Liver (tissue), 9 donors: Measurements from ENCODE around the gene GPR171. TPM values are rescaled to one million over a fixed set of nuclear protein-coding genes. Genes with fewer than 3 reads are reported as not detected.

Source experiments
- DNase-seq: peaks from one replicate; pipeline ENCODE4 v3.0.0-alpha.2; 2017; ENCODE audit warnings: low spot score
- H3K27ac ChIP-seq, 2 donors: one replicate each; pipeline ENCODE4 v1.7.0; 2013; ENCODE audit warnings: inconsistent platforms in 2 of 2, low read length in 2 of 2, control low read depth in 1 of 2, low read depth in 1 of 2, mild to moderate bottlenecking in 1 of 2
- H3K27me3 ChIP-seq, 4 donors: one replicate each; pipeline versions ENCODE4 v1.6.1 to v1.7.0; 2013; ENCODE audit warnings: low read length in 3 of 4, inconsistent platforms in 1 of 4, mild to moderate bottlenecking in 1 of 4, moderate library complexity in 1 of 4; ENCODE audit not compliant: control insufficient read depth in 4 of 4, insufficient read depth in 4 of 4
- H3K36me3 ChIP-seq, 4 donors: one replicate each; pipeline versions ENCODE4 v1.6.1 to v1.7.0; 2013; ENCODE audit warnings: low read length in 3 of 4, mild to moderate bottlenecking in 3 of 4, low read depth in 1 of 4, moderate library complexity in 1 of 4; ENCODE audit not compliant: control insufficient read depth in 4 of 4, insufficient read depth in 3 of 4
- H3K4me1 ChIP-seq, 4 donors: one replicate each; pipeline versions ENCODE4 v1.6.1 to v1.7.0; 2013; ENCODE audit warnings: low read length in 3 of 4, mild to moderate bottlenecking in 3 of 4, moderate library complexity in 1 of 4; ENCODE audit not compliant: control insufficient read depth in 4 of 4, insufficient read depth in 4 of 4
- H3K4me3 ChIP-seq, 3 donors: one replicate each; pipeline versions ENCODE4 v1.6.1 to v1.7.0; 2013; ENCODE audit warnings: low read length in 3 of 3, control low read depth in 1 of 3, low read depth in 1 of 3, mild to moderate bottlenecking in 1 of 3
- H3K9ac ChIP-seq, 2 donors: one replicate each; pipeline ENCODE4 v1.7.0; 2013; ENCODE audit warnings: low read length in 2 of 2, mild to moderate bottlenecking in 2 of 2, moderate library complexity in 2 of 2, control low read depth in 1 of 2, low read depth in 1 of 2
- H3K9me3 ChIP-seq, 4 donors: one replicate each; pipeline versions ENCODE4 v1.6.1 to v1.7.0; 2013; ENCODE audit warnings: low read length in 3 of 4; ENCODE audit not compliant: control insufficient read depth in 4 of 4
- CTCF ChIP-seq: fragments of 150-350 bp; IDR thresholded peaks from 2 replicates; pipeline ENCODE4 v1.5.1; 2017; ENCODE audit warnings: improper control_type of control experiment, low read depth, low read length; ENCODE audit not compliant: missing input control
- EGR1 ChIP-seq, 2 donors: IDR thresholded peaks; 2 replicates each; pipeline ENCODE4 v1.6.1; 2016 to 2018; ENCODE audit warnings: antibody characterized with exemption in 2 of 2, low read depth in 2 of 2
- FOXA1 ChIP-seq: IDR thresholded peaks from 2 replicates; pipeline ENCODE4 v1.6.1; 2016; ENCODE audit warnings: antibody characterized with exemption
- FOXA2 ChIP-seq: IDR thresholded peaks from 2 replicates; pipeline ENCODE4 v1.6.1; 2016; ENCODE audit warnings: antibody characterized with exemption
- GABPA ChIP-seq, 2 donors: IDR thresholded peaks in 1 of 2; conservative IDR thresholded peaks in 1 of 2; 2 replicates each; pipeline ENCODE4 v1.6.1; 2016; ENCODE audit warnings: antibody characterized with exemption in 2 of 2, mild to moderate bottlenecking in 1 of 2, moderate library complexity in 1 of 2
- HNF4A ChIP-seq, 2 donors: conservative IDR thresholded peaks; 2 replicates each; pipeline ENCODE4 v1.6.1; 2016; ENCODE audit warnings: antibody characterized with exemption in 2 of 2, mild to moderate bottlenecking in 2 of 2
- HNF4G ChIP-seq: IDR thresholded peaks from 2 replicates; pipeline ENCODE4 v1.6.1; 2016; ENCODE audit warnings: antibody characterized with exemption
- JUND ChIP-seq, 2 donors: IDR thresholded peaks; 2 replicates each; pipeline ENCODE4 v1.6.1; 2016; ENCODE audit warnings: antibody characterized with exemption in 2 of 2
- MAX ChIP-seq: IDR thresholded peaks from 2 replicates; pipeline ENCODE4 v1.6.1; 2016; ENCODE audit warnings: antibody characterized with exemption
- NR2F2 ChIP-seq: IDR thresholded peaks from 2 replicates; pipeline ENCODE4 v1.6.1; 2016; ENCODE audit warnings: antibody characterized with exemption
- RAD21 ChIP-seq, 2 donors: IDR thresholded peaks; 2 replicates each; pipeline ENCODE4 v1.6.1; 2016; ENCODE audit warnings: antibody characterized with exemption in 2 of 2, mild to moderate bottlenecking in 2 of 2
- RXRA ChIP-seq, 2 donors: IDR thresholded peaks; 2 replicates each; pipeline ENCODE4 v1.6.1; 2017 to 2018; ENCODE audit warnings: antibody characterized with exemption in 2 of 2, mild to moderate bottlenecking in 1 of 2
- SP1 ChIP-seq: IDR thresholded peaks from 2 replicates; pipeline ENCODE4 v1.6.1; 2018; ENCODE audit warnings: antibody characterized with exemption, mild to moderate bottlenecking
- TAF1 ChIP-seq: conservative IDR thresholded peaks from 2 replicates; pipeline ENCODE4 v1.6.1; 2016; ENCODE audit warnings: antibody characterized with exemption, mild to moderate bottlenecking
- YY1 ChIP-seq: IDR thresholded peaks from 2 replicates; pipeline ENCODE4 v1.6.1; 2016; ENCODE audit warnings: antibody characterized with exemption, mild to moderate bottlenecking
- ZBTB33 ChIP-seq: IDR thresholded peaks from 2 replicates; pipeline ENCODE4 v1.6.1; 2016; ENCODE audit warnings: antibody characterized with exemption
- WGBS: extraction: QIAGEN DNeasy Blood & Tissue Kit; methylation state at CpG from one replicate; pipeline ENCODE4 v1.1.7; 2013; 5-methylcytosine and 5-hydroxymethylcytosine counted together
- polyA plus RNA-seq, 2 donors: library from polyadenylated mRNA; stranded (reverse) in 1 of 2; unstranded in 1 of 2; fragments of 200-250 nt in 1 of 2; fragments of >200 nt in 1 of 2; fragmentation: Nextera tagmentation in 1 of 2; extraction: Ambion mirVana in 1 of 2; gene quantifications; one replicate each; pipeline versions ENCODE4 v1.2.1 to v1.2.3, GENCODE V29; 2013 to 2015
- total RNA-seq, 2 donors: library from RNA; depleted of rRNA; stranded (reverse); fragments of >200 nt; gene quantifications; one replicate each; pipeline ENCODE4 v1.2.3, GENCODE V29; 2014
- TF ChIP-seq, protein P1 (sequence below): IDR thresholded peaks from 2 replicates; pipeline ENCODE4 v1.6.1; 2016; ENCODE audit warnings: antibody characterized with exemption
- TF ChIP-seq, protein P2 (sequence below): IDR thresholded peaks from 2 replicates; pipeline ENCODE4 v1.6.1; 2016; ENCODE audit warnings: antibody characterized with exemption, mild to moderate bottlenecking
- donor health status: healthy.
- donor health status: healthy.
- donor health status: healthy.
- donor health status: healthy.
- donor health status: healthy.

Gene GPR171
- total and polyA plus RNA-seq, 4 donors: 0.19 to 0.56 (median 0.28) TPM

DNA sequence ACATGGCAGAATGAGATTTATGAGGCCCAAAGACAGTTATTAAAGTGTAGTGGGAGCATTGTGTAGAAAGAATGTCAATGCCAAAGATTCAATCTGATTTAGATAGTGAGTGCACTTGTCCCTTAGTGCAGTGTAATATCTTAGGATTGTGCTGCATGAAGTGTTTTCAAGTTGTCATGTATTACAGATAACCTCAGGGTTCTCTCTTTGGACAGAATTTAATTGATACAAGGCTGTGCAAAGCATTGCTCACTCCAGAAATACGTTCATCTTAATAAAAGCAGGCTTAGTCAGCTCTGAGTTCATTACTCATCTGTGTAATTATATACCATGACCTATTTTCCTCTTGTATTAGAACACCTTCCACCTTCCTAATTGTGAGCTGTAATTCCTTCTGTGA, 16.0 kb upstream of the GPR171 start:
- Histone ChIP-seq H3K36me3 (no peaks in the 10 kb centered on the region), H3K27ac (no peak overlapping the region), H3K4me3 (no peak overlapping the region), H3K9me3 (no peaks in the 10 kb centered on the region), H3K4me1 (peaks cover 0 to 7% (median 3%) of the 10 kb centered on the region in 4 donors), H3K27me3 (no peaks in the 10 kb centered on the region), H3K9ac (no peak overlapping the region)
- TF ChIP-seq CTCF (no peak), MAX (no peak), TAF1 (no peak), RAD21 (IDR thresholded peaks at IDR 0.05) (no peak), FOXA2 (no peak), EGR1 (IDR thresholded peaks at IDR 0.05; ENCODE audit: low read depth in 2 of 2) (no peak), ZBTB33 (no peak), GABPA (IDR thresholded peaks at IDR 0.05 in 1 of 2, conservative IDR thresholded peaks at IDR 0.05 in 1 of 2) (no peak), HNF4G (no peak), JUND (IDR thresholded peaks at IDR 0.05) (no peak), NR2F2 (no peak), HNF4A (conservative IDR thresholded peaks at IDR 0.05) (no peak), SP1 (no peak), RXRA (IDR thresholded peaks at IDR 0.05) (no peak), YY1 (no peak), FOXA1 (no peak)
- TF ChIP-seq, protein P1, sequence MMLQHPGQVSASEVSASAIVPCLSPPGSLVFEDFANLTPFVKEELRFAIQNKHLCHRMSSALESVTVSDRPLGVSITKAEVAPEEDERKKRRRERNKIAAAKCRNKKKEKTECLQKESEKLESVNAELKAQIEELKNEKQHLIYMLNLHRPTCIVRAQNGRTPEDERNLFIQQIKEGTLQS: no peak
- TF ChIP-seq, protein P2, sequence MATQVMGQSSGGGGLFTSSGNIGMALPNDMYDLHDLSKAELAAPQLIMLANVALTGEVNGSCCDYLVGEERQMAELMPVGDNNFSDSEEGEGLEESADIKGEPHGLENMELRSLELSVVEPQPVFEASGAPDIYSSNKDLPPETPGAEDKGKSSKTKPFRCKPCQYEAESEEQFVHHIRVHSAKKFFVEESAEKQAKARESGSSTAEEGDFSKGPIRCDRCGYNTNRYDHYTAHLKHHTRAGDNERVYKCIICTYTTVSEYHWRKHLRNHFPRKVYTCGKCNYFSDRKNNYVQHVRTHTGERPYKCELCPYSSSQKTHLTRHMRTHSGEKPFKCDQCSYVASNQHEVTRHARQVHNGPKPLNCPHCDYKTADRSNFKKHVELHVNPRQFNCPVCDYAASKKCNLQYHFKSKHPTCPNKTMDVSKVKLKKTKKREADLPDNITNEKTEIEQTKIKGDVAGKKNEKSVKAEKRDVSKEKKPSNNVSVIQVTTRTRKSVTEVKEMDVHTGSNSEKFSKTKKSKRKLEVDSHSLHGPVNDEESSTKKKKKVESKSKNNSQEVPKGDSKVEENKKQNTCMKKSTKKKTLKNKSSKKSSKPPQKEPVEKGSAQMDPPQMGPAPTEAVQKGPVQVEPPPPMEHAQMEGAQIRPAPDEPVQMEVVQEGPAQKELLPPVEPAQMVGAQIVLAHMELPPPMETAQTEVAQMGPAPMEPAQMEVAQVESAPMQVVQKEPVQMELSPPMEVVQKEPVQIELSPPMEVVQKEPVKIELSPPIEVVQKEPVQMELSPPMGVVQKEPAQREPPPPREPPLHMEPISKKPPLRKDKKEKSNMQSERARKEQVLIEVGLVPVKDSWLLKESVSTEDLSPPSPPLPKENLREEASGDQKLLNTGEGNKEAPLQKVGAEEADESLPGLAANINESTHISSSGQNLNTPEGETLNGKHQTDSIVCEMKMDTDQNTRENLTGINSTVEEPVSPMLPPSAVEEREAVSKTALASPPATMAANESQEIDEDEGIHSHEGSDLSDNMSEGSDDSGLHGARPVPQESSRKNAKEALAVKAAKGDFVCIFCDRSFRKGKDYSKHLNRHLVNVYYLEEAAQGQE: no peak
- 75% methylated on average over 1 of the region's 1 CpG for WGBS
- no peak for DNase-seq
